IPS DF 19.7 (cell line): ENCODE measurements around the gene ADM5.

Source experiments
- DNase-seq: peaks from one replicate; pipeline ENCODE4 v3.0.0-alpha.2; 2013; ENCODE audit warnings: low read depth, low spot score

The ADM5 gene

GRCh38 chr19:49689133-49690078, at the start of gene ADM5:
TSS of gene ADM5 (plus strand) at chr19:49689594. CDS start at chr19:49689838, 244 bp downstream.
- DNase-seq: no peak

- peak; percentile 98 for DNase-seq
Measured at GRCh38 chr19:49640113-49640898, 49.1 kb upstream of the ADM5 start, which contains the start of gene RRAS. TSS of gene RRAS (minus strand) at chr19:49640143. CDS start at chr19:49640098, 45 bp downstream.

GRCh38 chr19:49641688-49642491, 47.5 kb upstream of the ADM5 start, which contains the start of gene SCAF1:
TSS of gene SCAF1 (plus strand) at chr19:49642209. CDS start at chr19:49645027, 2,818 bp downstream.
- peak; percentile 94 for DNase-seq

- DNase-seq: no peak
Measured at GRCh38 chr19:49642492-49643035, 46.8 kb upstream of the ADM5 start.

- no peak for DNase-seq
Measured at GRCh38 chr19:49643466-49643865, 45.9 kb upstream of the ADM5 start.

GRCh38 chr19:49645592-49645991, 43.8 kb upstream of the ADM5 start:
- no peak for DNase-seq

- no peak for DNase-seq
Measured at GRCh38 chr19:49645995-49646394, 43.4 kb upstream of the ADM5 start.

- no peak for DNase-seq
Measured at GRCh38 chr19:49646586-49646985, 42.8 kb upstream of the ADM5 start.

GRCh38 chr19:49651029-49651819, 38.2 kb upstream of the ADM5 start:
- DNase-seq: no peak

- DNase-seq: no peak
Measured at GRCh38 chr19:49651820-49652550, 37.4 kb upstream of the ADM5 start.

GRCh38 chr19:49652551-49653465, 36.6 kb upstream of the ADM5 start:
- DNase-seq: no peak

- no peak for DNase-seq
Measured at GRCh38 chr19:49653466-49653806, 36.0 kb upstream of the ADM5 start.

GRCh38 chr19:49654581-49654980, 34.8 kb upstream of the ADM5 start:
- DNase-seq: no peak

- no peak for DNase-seq
Measured at GRCh38 chr19:49655570-49656455, 33.6 kb upstream of the ADM5 start.

- no peak for DNase-seq
Measured at GRCh38 chr19:49656456-49657109, 32.8 kb upstream of the ADM5 start.

- no peak for DNase-seq
Measured at GRCh38 chr19:49657493-49658138, 31.8 kb upstream of the ADM5 start.

- DNase-seq: no peak
Measured at GRCh38 chr19:49658139-49658517, 31.3 kb upstream of the ADM5 start.
